HG03196 (cell line): ENCODE data around the gene BAZ1B.
A peak's percentile ranks its signal among the peaks of the same experiment; 100 is the strongest.
"Not testable (repeated sequence)": the region's sequence is repeated elsewhere in the genome, so short reads cannot be mapped to it uniquely, and the experiment has no call there.

ENCODE experiments used
- ATAC-seq: cut with Tn5 transposase; IDR thresholded peaks from one replicate; pipeline ENCODE4 v1.9.1; 2021; ENCODE audit not compliant: unreplicated experiment

Gene BAZ1B

GRCh38 chr7:73539709-73540108 is 17.6 kb upstream of the BAZ1B start:
- no peak for ATAC-seq

- ATAC-seq = not testable (repeated sequence)
Measured at GRCh38 chr7:73538510-73538909, 16.4 kb upstream of the BAZ1B start.

- no peak for ATAC-seq
Measured at GRCh38 chr7:73537051-73537450, 15.0 kb upstream of the BAZ1B start.

- ATAC-seq = no peak
Measured at GRCh38 chr7:73536479-73536878, 14.4 kb upstream of the BAZ1B start.

- ATAC-seq = not testable (repeated sequence)
Measured at GRCh38 chr7:73535918-73536317, 13.8 kb upstream of the BAZ1B start.

- ATAC-seq = no peak
Measured at GRCh38 chr7:73533742-73534141, 11.6 kb upstream of the BAZ1B start.

- no peak for ATAC-seq
Measured at GRCh38 chr7:73532224-73532623, 10.1 kb upstream of the BAZ1B start.

GRCh38 chr7:73530800-73531199 is 8.7 kb upstream of the BAZ1B start:
- no peak for ATAC-seq

GRCh38 chr7:73526896-73527821 is 5.1 kb upstream of the BAZ1B start:
- ATAC-seq = no peak

GRCh38 chr7:73526158-73526494 is 4.0 kb upstream of the BAZ1B start:
- not testable (repeated sequence) for ATAC-seq

GRCh38 chr7:73521636-73522104 is 423 bp downstream of the BAZ1B start:
- peak; percentile 37 for ATAC-seq

GRCh38 chr7:73520673-73521635 is 1.1 kb downstream of the BAZ1B start:
- ATAC-seq = peak; percentile 1

- no peak for ATAC-seq
Measured at GRCh38 chr7:73519867-73520672, 2.0 kb downstream of the BAZ1B start.

GRCh38 chr7:73518470-73518869 is 3.6 kb downstream of the BAZ1B start:
- no peak for ATAC-seq

GRCh38 chr7:73517241-73517995 is 4.7 kb downstream of the BAZ1B start:
- no peak for ATAC-seq

- ATAC-seq = no peak
Measured at GRCh38 chr7:73515178-73515577, 6.9 kb downstream of the BAZ1B start.

GRCh38 chr7:73512018-73512780 is 9.9 kb downstream of the BAZ1B start:
- no peak for ATAC-seq

GRCh38 chr7:73509463-73509862 is 12.6 kb downstream of the BAZ1B start:
- no peak for ATAC-seq

- ATAC-seq = no peak
Measured at GRCh38 chr7:73507556-73507955, 14.5 kb downstream of the BAZ1B start.
